ENCODE measurements around the gene PCID2. TPM values are rescaled to one million over a fixed set of nuclear protein-coding genes. Genes with fewer than 3 reads are reported as not detected.
A peak's percentile ranks its signal among the peaks of the same experiment; 100 is the strongest.

The PCID2 gene
- total RNA-seq, 2 experiments from 2014 or later, result 66.7 to 72.8 TPM

DNA sequence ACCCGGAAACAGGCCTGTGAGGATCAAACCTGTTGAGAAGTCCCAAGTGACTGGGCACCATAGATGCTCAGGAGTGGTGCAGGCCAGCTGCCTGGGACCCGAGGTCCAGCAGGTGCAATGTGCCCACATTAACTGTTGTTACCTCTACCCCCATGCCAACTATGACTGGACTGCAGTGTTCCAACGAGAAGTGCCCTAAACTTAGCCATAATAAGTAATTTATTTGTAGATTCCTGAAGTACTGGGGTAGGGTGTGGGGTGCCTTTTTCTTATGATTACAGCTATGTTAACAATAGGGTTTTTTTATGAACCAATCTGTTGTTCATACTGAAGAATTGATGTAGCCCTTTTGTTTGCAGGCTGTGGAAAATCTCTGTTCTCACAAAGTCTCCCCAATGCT lies 10.1 kb upstream of the PCID2 start:
- POLR2A ChIA-PET, result interaction anchor here (0.7 kb wide), 2 partner anchors 9 to 498 kb away, joined by 3 read pairs; no protein-coding TSS in a partner anchor
- no peak for ATAC-seq
- intact Hi-C loops (cut with DNase I, micrococcal nuclease), result no loop called here
- H3K9me3 Mint-ChIP-seq (ENCODE audit: low read depth), result no peaks in the 10 kb centered on the region
- H3K27me3 Mint-ChIP-seq, result no peaks in the 10 kb centered on the region
- CTCF ChIA-PET, result interaction anchor here (0.6 to 1.2 kb wide), 3 partner anchors 10 to 169 kb away, joined by 3 read pairs; no protein-coding TSS in a partner anchor
- DNase-seq, result no peak
- H3K27ac Mint-ChIP-seq, result no peak overlapping the region
- peaks cover 13% of the 10 kb centered on the region for H3K4me1 Mint-ChIP-seq
- peaks cover 27% of the 10 kb centered on the region for H3K36me3 Mint-ChIP-seq (ENCODE audit: low read depth)
- H3K4me3 Mint-ChIP-seq, result no peak overlapping the region

DNA sequence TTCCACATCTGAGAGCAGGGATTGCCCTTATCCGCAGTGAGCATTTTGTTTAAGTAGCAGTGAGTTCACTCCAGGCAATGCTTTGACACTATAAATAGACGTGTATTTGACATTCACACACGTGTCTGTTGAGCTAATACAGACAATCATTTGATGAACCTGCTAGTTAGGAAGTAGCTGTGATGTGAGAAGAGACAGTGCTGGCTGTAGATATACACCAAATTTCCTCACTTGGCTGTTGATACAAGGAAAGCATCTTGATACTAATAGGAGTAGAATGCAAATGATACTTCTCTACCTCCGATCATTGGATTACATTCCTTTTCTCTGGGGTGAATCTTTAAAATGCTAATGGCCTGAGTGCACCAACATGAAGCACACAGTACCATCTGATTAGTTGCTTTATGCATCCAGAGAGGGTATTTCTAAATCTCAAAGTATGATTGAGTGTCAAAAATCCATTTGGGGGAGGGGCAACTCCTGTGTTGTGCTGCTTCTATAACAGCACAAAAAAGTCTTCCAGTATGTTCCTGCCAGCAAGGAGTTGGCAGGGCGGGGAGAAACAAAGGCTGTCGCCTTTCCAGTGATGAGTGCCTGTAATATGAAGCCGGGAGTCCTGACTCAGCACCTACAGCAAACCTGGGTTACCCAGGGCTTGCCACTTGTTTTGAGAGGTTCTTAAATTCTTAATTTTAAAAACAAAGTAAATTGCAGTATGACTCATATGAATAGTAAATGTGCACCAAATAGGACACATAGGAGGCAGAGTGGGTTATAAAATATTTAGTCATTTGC lies 8.0 kb upstream of the PCID2 start:
- peak; percentile 41 for DNase-seq
- CTCF ChIA-PET, result no interaction called here
- POLR2A ChIA-PET, result no interaction called here

DNA sequence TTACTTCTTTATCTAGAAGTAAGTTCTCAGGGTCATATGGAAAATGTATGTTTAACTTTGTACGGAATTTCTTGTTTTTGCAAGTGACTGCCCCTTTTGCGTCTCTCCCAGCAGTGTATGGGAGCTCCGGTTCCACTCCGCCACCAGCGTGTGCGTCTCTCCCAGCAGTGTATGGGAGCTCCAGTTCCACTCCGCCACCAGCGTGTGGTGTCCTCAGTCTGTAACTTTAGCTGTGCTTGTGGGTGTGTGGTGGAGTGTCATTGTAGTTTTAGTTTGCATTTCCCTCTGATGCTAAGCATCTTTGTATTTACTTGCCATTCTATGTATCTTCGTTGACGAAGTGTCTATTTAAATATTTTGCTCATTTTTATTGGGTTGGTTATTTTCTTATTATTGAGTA lies 3.3 kb upstream of the PCID2 start:
- peaks cover 26% of the 10 kb centered on the region for H3K36me3 Mint-ChIP-seq (ENCODE audit: low read depth)
- ChIA-PET POLR2A (no interaction called here), CTCF (no interaction called here)
- H3K27ac Mint-ChIP-seq, result no peak overlapping the region
- ATAC-seq (no peak), DNase-seq (peak; percentile 57)
- H3K4me1 Mint-ChIP-seq, result peaks cover 30% of the 10 kb centered on the region
- no peaks in the 10 kb centered on the region for H3K27me3 Mint-ChIP-seq
- intact Hi-C loops (cut with DNase I, micrococcal nuclease), result no loop called here
- peak overlapping the region; percentile 0 for H3K4me3 Mint-ChIP-seq
- no peaks in the 10 kb centered on the region for H3K9me3 Mint-ChIP-seq (ENCODE audit: low read depth)

More for the DNA sequence above, 8.0 kb upstream of the PCID2 start:
- H3K27me3 Mint-ChIP-seq, result no peaks in the 10 kb centered on the region
- intact Hi-C loops (cut with DNase I, micrococcal nuclease), result no loop called here
- no peaks in the 10 kb centered on the region for H3K9me3 Mint-ChIP-seq (ENCODE audit: low read depth)
- peak; percentile 47 for ATAC-seq
- peaks cover 22% of the 10 kb centered on the region for H3K36me3 Mint-ChIP-seq (ENCODE audit: low read depth)
- H3K4me1 Mint-ChIP-seq, result peaks cover 22% of the 10 kb centered on the region
- H3K4me3 Mint-ChIP-seq, result no peak overlapping the region
- H3K27ac Mint-ChIP-seq, result no peak overlapping the region

DNA sequence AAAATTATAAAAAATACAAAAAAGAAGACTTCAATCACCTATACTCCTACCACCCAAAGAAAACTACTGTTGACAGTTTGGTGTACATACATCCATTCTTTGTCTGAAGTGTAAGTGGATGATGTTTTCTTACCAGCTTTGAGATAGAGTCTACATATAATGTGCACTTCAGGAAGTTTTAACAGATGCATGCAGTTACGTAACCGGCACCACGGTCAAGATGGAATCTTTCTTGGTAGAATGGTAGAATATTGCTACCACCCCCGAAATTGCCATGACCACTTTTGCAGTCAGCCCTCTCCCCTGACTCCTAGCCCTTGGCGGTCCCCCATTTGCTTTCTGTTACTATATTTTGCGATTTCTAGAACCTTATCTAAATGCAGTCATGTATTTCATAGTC lies 2.4 kb upstream of the PCID2 start:
- no peaks in the 10 kb centered on the region for H3K9me3 Mint-ChIP-seq (ENCODE audit: low read depth)
- peak overlapping the region; percentile 70 for H3K27ac Mint-ChIP-seq
- no peak for DNase-seq
- no peak for ATAC-seq
- no peaks in the 10 kb centered on the region for H3K27me3 Mint-ChIP-seq
- intact Hi-C loops (cut with DNase I, micrococcal nuclease), result no loop called here
- peaks cover 33% of the 10 kb centered on the region for H3K36me3 Mint-ChIP-seq (ENCODE audit: low read depth)
- peak overlapping the region; percentile 79 for H3K4me3 Mint-ChIP-seq
- ChIA-PET CTCF (no interaction called here), POLR2A (no interaction called here)
- peaks cover 40% of the 10 kb centered on the region for H3K4me1 Mint-ChIP-seq

DNA sequence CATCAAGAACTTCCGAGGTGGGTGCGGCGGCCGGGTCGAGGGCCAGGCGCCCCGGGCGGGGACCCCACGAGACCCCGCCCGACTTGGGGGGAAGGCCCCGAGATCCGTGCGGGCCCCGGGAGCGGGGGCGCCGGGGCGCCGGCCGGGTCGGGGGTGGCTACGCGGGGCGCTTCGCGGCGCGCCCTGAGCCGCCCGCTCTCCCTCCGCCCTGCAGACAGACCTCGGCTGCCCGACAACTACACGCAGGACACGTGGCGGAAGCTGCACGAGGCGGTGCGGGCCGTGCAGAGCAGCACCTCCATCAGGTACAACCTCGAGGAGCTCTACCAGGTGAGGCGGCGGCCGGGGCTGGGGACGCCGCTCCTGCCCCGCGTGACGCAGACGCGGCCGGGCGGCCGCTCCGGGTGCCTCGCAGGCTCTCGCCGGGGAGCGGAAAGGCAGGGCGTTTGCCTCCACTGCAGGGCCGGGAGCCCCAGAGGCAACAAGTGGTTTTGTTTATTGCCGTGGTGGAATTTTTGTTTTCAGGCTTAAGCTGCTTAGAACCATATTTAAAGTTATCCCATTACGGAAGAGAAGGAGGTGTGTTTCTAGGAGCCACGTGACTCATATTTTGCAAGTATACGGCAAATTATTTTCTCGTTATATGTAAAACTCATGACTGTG lies 1.4 kb upstream of the PCID2 start:
- H3K4me3 Mint-ChIP-seq, result peak overlapping the region; percentile 79
- peaks cover 41% of the 10 kb centered on the region for H3K36me3 Mint-ChIP-seq (ENCODE audit: low read depth)
- ATAC-seq (peak; percentile 40), DNase-seq (peak; percentile 81)
- H3K27me3 Mint-ChIP-seq, result no peaks in the 10 kb centered on the region
- no peaks in the 10 kb centered on the region for H3K9me3 Mint-ChIP-seq (ENCODE audit: low read depth)
- peaks cover 49% of the 10 kb centered on the region for H3K4me1 Mint-ChIP-seq
- CTCF ChIA-PET, result interaction anchor here (0.6 kb wide), 1 partner anchor 13 kb away, joined by 3 read pairs; no protein-coding TSS in a partner anchor
- intact Hi-C loops (cut with DNase I, micrococcal nuclease), result loop anchor here (1.0 to 10.0 kb wide), 13 partner anchors 56 to 1104 kb away; partner anchors contain the start of genes DCUN1D2 (in 2 of the 2), CHAMP1 (in 1 of the 2), LAMP1 (in 1 of the 2) and RASA3 (in 1 of the 2)
- peak overlapping the region; percentile 80 for H3K27ac Mint-ChIP-seq
- POLR2A ChIA-PET, result interaction anchor here (0.8 kb wide), 1 partner anchor 153 kb away, joined by 3 read pairs; no protein-coding TSS in a partner anchor

DNA sequence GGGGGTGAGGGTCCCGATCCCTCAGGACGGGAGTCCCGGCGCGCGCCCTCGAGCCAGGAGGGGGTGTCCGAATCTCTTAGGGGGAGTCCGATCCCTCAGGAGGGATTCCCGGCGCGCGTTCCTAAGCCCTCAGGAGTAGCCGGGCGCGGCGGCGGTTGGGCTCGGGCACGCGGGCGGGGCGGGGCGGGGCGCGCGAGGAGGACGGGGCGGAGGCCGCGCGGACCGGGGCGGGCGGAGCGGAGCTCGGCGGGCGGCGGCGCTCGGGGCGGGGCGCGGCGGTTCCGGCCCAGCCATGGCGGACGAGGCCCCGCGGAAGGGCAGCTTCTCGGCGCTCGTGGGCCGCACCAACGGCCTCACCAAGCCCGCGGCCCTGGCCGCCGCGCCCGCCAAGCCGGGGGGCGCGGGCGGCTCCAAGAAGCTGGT lies 878 bp upstream of the PCID2 start, which contains the start of gene CUL4A:
TSS of gene CUL4A (plus strand) at position 278 of the 423 bp plus-strand sequence. CDS start at position 293, 15 bp downstream.
- peaks cover 55% of the 10 kb centered on the region for H3K4me1 Mint-ChIP-seq
- ATAC-seq (peak; percentile 56), DNase-seq (peak; percentile 90)
- ChIA-PET POLR2A (interaction anchor here (0.6 to 0.8 kb wide), 2 partner anchors 9 to 154 kb away, joined by 3 read pairs; no protein-coding TSS in a partner anchor), CTCF (interaction anchor here (0.6 to 1.1 kb wide), 3 partner anchors 8 to 266 kb away, joined by 3 read pairs; no protein-coding TSS in a partner anchor)
- peak within 1 kb of the TSS; percentile 80 for H3K27ac Mint-ChIP-seq
- intact Hi-C loops (cut with DNase I, micrococcal nuclease), result loop anchor here (1.0 to 10.0 kb wide), 13 partner anchors 55 to 1105 kb away; partner anchors contain the start of genes DCUN1D2 (in 2 of the 2), CHAMP1 (in 1 of the 2), LAMP1 (in 1 of the 2) and RASA3 (in 1 of the 2)
- H3K9me3 Mint-ChIP-seq (ENCODE audit: low read depth), result no peaks in the 10 kb centered on the region
- H3K36me3 Mint-ChIP-seq (ENCODE audit: low read depth), result peaks cover 44% of the 10 kb centered on the region
- peak within 1 kb of the TSS; percentile 90 for H3K4me3 Mint-ChIP-seq
- no peaks in the 10 kb centered on the region for H3K27me3 Mint-ChIP-seq

DNA sequence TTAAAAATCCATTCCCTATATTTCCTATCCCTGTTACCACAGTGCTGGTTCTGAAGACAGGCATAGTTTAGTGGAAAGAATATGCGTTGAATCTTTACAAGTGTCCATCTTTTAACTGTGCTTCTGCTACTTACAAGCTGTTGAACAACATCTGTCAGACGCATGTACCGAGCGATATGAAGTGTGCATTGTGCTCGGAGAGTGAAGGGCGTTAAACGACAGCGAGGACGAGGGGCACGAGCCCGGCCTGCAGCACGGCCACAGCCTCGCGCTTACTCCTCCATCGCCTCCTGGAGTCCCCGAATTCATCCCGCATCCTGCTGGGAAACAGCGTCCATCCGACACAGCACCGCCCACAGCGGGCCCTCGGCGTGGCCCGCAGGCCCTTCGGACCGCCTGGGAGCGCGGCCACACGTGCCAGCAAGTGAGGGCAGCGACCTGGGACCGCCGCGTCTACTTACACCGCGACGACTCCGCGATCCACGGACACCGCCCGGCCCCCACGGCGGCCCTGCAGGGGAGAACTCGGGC lies 514 bp downstream of the PCID2 start:
- H3K4me3 Mint-ChIP-seq, result peak overlapping the region; percentile 90
- ChIA-PET CTCF (interaction anchor here (0.7 to 1.0 kb wide), 3 partner anchors 20 to 265 kb away, joined by 3 to 4 read pairs (median 3); no protein-coding TSS in a partner anchor), POLR2A (no interaction called here)
- intact Hi-C loops (cut with DNase I, micrococcal nuclease), result loop anchor here (1.0 to 10.0 kb wide), 8 partner anchors 21 to 924 kb away; partner anchors contain the start of genes DCUN1D2 (in 1 of the 2), LAMP1 (in 1 of the 2), MCF2L (in 1 of the 2) and RASA3 (in 1 of the 2)
- DNase-seq (peak; percentile 38), ATAC-seq (peak; percentile 1)
- H3K36me3 Mint-ChIP-seq (ENCODE audit: low read depth), result peaks cover 46% of the 10 kb centered on the region
- peaks cover 65% of the 10 kb centered on the region for H3K4me1 Mint-ChIP-seq
- no peaks in the 10 kb centered on the region for H3K9me3 Mint-ChIP-seq (ENCODE audit: low read depth)
- peak overlapping the region; percentile 90 for H3K27ac Mint-ChIP-seq
- H3K27me3 Mint-ChIP-seq, result no peaks in the 10 kb centered on the region

DNA sequence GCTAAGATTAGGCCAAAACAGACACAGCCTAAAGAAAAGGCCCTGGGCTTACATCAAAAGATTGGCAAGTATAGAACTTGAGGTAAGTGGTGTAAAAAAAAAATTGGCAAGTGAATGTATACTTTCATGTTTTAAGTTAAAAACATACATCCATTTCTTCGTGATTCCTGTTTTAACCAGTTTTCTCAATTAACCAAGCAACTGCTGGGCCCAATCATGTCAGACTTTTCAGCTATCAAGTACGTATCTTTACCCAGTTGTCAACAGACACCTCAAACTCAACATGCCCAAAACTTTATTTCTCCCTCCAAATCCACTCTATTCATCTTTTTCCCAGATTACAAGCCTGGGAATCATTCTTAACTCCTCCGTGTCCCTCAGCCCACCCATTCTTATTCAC lies 1.0 kb downstream of the PCID2 start:
- DNase-seq (no peak), ATAC-seq (no peak)
- Mint-ChIP-seq H3K27me3 (no peaks in the 10 kb centered on the region), H3K36me3 (ENCODE audit: low read depth) (peaks cover 46% of the 10 kb centered on the region), H3K9me3 (ENCODE audit: low read depth) (no peaks in the 10 kb centered on the region), H3K4me1 (peaks cover 65% of the 10 kb centered on the region), H3K27ac (peak overlapping the region; percentile 90), H3K4me3 (peak overlapping the region; percentile 90)
- POLR2A ChIA-PET, result no interaction called here
- CTCF ChIA-PET, result interaction anchor here (0.7 to 1.0 kb wide), 3 partner anchors 20 to 265 kb away, joined by 3 to 4 read pairs (median 3); no protein-coding TSS in a partner anchor
- intact Hi-C loops (cut with DNase I, micrococcal nuclease), result loop anchor here (5.0 to 10.0 kb wide), 4 partner anchors 55 to 925 kb away; partner anchors contain the start of genes DCUN1D2 (in 1 of the 2) and RASA3 (in 1 of the 2)

DNA sequence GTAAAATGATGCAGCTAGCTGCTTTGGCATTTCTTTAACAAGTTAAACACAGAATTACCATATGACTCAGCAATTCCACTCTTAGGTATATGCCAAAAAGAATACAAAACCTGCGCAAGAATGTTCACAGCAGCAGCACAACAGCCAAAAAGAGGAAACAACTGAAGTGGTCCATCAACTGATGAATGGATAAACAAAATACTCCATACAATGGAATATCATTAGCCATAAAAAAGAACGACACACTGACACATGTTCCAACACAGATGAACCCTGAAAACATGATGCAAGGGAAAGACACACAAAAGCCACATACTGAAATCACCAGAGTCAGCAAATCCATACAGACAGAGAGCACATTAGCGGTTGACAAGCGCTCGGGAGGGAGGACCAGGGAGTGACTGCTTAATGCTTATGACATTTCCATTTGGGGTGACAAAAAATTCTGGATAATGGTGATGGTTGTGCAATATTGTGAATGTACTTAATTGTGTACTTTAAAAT lies 3.0 kb downstream of the PCID2 start:
- Mint-ChIP-seq H3K36me3 (ENCODE audit: low read depth) (peaks cover 37% of the 10 kb centered on the region), H3K9me3 (ENCODE audit: low read depth) (no peaks in the 10 kb centered on the region), H3K27ac (peak overlapping the region; percentile 69), H3K27me3 (no peaks in the 10 kb centered on the region), H3K4me3 (peak overlapping the region; percentile 90), H3K4me1 (peaks cover 57% of the 10 kb centered on the region)
- ChIA-PET POLR2A (no interaction called here), CTCF (interaction anchor here (0.7 kb wide), 1 partner anchor 268 kb away, joined by 3 read pairs; no protein-coding TSS in a partner anchor)
- ATAC-seq, result no peak
- intact Hi-C loops (cut with DNase I, micrococcal nuclease), result loop anchor here (5.0 to 10.0 kb wide), 4 partner anchors 53 to 927 kb away; partner anchors contain the start of genes DCUN1D2 (in 1 of the 2) and RASA3 (in 1 of the 2)
- DNase-seq, result peak; percentile 38

DNA sequence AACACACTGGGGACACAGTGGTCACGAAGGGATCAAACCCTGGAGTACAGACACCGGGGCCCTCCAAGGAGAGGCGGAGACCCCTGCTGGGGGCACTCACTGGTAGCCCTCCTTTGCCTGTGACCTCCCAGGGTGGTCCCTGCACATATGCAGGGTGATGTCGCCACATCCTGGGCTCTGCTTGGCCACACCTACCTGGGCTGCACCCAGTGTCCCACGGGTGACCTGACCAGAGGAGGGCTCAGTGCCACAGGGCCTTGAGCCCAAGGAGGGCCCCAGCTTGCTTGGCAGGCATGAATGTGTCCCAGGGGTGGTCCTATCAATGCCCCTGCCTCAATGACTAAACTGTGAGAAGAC lies 4.1 kb downstream of the PCID2 start:
- peak overlapping the region; percentile 73 for H3K27ac Mint-ChIP-seq
- peaks cover 57% of the 10 kb centered on the region for H3K4me1 Mint-ChIP-seq
- POLR2A ChIA-PET, result no interaction called here
- no peak for ATAC-seq
- intact Hi-C loops (cut with DNase I, micrococcal nuclease), result loop anchor here in 1 of 2 experiments (10.0 kb wide), 1 partner anchor 860 kb away; no protein-coding TSS in a partner anchor
- CTCF ChIA-PET, result no interaction called here
- no peaks in the 10 kb centered on the region for H3K27me3 Mint-ChIP-seq
- no peak overlapping the region for H3K4me3 Mint-ChIP-seq
- DNase-seq, result no peak
- H3K36me3 Mint-ChIP-seq (ENCODE audit: low read depth), result peaks cover 46% of the 10 kb centered on the region
- no peaks in the 10 kb centered on the region for H3K9me3 Mint-ChIP-seq (ENCODE audit: low read depth)
